ENCODE measurements around the gene MAP3K14.

DNA sequence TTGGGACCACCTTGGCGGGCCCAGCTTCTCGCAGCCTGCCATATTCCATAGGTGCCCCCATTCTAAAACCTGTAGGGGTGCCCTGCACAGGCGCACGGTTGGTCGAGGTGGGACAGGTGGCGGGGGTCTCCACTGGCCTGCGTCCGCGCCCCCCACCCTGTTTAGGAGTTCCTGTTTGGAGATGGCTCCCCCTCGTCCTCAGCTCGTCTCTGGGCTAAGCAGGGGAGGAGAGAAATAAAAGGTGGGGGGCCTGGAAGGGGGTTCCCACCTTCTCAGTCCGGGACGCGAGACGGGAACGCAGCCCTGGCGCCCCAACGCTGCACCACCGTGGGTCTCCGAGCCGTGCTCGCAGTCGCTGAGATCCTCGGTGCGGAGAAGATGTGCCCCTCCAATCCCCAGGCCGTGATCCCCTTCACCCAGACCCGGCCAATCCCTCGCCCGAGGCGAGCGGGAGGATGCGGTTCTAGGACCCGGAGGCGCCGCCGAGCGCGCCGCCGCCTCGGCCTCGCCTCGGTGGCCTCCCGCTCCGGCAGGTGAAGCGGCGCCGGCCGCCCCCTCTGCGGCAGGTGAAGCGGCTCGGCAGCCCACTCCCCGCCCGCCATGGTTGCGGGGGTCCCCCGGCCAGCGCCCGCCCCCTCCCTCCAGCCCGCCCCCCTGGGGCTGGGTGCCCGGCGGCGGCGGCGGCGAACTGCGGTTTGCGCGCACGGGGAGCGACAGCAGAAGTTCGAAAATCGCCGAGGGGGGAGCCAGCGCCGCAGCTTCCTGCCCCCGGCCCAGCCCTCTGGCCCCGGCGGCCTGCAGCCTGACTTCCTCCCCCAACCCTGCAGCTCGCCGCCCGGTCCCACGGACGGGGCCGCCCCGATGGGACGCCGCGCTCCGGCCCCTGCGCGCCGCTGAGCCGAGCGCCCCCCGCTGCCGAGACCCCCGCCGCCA lies 95.5 kb downstream of the MAP3K14 start, which contains the start of gene FMNL1:
- TF ChIP-seq RAD21 (IDR thresholded peaks at IDR 0.05; ENCODE audit: low read length) (no peak), GABPA (IDR thresholded peaks at IDR 0.05; ENCODE audit: low read depth) (no peak), FOSL2 (IDR thresholded peaks at IDR 0.05; ENCODE audit: borderline replicate concordance, low read depth) (no peak), EZH2phosphoT487 (IDR thresholded peaks at IDR 0.05; ENCODE audit: borderline replicate concordance, low read depth) (no peak)
- TF ChIP-seq, protein P1, sequence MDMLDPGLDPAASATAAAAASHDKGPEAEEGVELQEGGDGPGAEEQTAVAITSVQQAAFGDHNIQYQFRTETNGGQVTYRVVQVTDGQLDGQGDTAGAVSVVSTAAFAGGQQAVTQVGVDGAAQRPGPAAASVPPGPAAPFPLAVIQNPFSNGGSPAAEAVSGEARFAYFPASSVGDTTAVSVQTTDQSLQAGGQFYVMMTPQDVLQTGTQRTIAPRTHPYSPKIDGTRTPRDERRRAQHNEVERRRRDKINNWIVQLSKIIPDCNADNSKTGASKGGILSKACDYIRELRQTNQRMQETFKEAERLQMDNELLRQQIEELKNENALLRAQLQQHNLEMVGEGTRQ (IDR thresholded peaks at IDR 0.05; ENCODE audit: borderline replicate concordance, low read depth, low read length): no peak
- TF ChIP-seq, protein P2, sequence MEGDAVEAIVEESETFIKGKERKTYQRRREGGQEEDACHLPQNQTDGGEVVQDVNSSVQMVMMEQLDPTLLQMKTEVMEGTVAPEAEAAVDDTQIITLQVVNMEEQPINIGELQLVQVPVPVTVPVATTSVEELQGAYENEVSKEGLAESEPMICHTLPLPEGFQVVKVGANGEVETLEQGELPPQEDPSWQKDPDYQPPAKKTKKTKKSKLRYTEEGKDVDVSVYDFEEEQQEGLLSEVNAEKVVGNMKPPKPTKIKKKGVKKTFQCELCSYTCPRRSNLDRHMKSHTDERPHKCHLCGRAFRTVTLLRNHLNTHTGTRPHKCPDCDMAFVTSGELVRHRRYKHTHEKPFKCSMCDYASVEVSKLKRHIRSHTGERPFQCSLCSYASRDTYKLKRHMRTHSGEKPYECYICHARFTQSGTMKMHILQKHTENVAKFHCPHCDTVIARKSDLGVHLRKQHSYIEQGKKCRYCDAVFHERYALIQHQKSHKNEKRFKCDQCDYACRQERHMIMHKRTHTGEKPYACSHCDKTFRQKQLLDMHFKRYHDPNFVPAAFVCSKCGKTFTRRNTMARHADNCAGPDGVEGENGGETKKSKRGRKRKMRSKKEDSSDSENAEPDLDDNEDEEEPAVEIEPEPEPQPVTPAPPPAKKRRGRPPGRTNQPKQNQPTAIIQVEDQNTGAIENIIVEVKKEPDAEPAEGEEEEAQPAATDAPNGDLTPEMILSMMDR (IDR thresholded peaks at IDR 0.05): no peak

Data from SK-N-SH (cell line).